ENCODE results near the gene RANBP17. TPM values are rescaled to one million over a fixed set of nuclear protein-coding genes. Genes with fewer than 3 reads are reported as not detected.

The RANBP17 gene
- total and polyA plus RNA-seq, 2 donors from 2014 or later, result 2.0 to 15.4 TPM

DNA sequence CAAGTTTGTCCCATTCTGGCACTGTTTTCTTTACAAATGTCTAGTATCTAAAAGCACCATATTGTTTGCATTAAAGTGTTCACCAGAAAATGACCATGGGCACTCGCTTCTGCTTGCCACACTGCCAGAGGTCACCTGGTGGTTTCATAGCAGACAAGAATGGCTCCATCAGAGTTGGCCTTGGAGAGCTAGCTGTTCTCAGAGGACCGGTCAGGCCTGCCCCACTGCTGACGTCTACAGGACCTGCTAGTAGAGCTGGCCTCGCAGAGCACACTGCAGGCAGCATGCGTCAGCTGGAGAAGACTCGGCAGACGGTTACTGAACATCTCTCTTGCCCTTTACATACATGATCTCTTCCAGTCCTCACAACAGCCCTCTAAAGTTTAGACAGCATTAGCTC lies 438.5 kb downstream of the RANBP17 start:
- no peak overlapping the region for H3K4me3 ChIP-seq (ENCODE audit: low read length in 3 of 3)
- no peaks in the 10 kb centered on the region for H3K9me3 ChIP-seq (ENCODE audit: control insufficient read depth in 2 of 3, insufficient read depth in 1 of 3, low read length in 3 of 3)
- TF ChIP-seq, protein P1, sequence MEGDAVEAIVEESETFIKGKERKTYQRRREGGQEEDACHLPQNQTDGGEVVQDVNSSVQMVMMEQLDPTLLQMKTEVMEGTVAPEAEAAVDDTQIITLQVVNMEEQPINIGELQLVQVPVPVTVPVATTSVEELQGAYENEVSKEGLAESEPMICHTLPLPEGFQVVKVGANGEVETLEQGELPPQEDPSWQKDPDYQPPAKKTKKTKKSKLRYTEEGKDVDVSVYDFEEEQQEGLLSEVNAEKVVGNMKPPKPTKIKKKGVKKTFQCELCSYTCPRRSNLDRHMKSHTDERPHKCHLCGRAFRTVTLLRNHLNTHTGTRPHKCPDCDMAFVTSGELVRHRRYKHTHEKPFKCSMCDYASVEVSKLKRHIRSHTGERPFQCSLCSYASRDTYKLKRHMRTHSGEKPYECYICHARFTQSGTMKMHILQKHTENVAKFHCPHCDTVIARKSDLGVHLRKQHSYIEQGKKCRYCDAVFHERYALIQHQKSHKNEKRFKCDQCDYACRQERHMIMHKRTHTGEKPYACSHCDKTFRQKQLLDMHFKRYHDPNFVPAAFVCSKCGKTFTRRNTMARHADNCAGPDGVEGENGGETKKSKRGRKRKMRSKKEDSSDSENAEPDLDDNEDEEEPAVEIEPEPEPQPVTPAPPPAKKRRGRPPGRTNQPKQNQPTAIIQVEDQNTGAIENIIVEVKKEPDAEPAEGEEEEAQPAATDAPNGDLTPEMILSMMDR (IDR thresholded peaks at IDR 0.05; ENCODE audit: borderline replicate concordance, extremely low read depth, insufficient read depth), result no peak
- no peaks in the 10 kb centered on the region for H3K36me3 ChIP-seq (ENCODE audit: control insufficient read depth in 2 of 3, insufficient read depth in 3 of 3, low read length in 3 of 3)
- no peaks in the 10 kb centered on the region for H3K4me1 ChIP-seq (ENCODE audit: control insufficient read depth in 2 of 3, insufficient read depth in 2 of 3, low read depth in 1 of 3, low read length in 3 of 3)
- peaks cover 8% of the 10 kb centered on the region for H3K27me3 ChIP-seq (ENCODE audit: control insufficient read depth, insufficient read depth, low read length)
- H3K27ac ChIP-seq (ENCODE audit: low read depth in 2 of 2, low read length in 2 of 2), result no peak overlapping the region
- FAIRE-seq, result no peak
- DNase-seq, result no peak
- H3K9ac ChIP-seq (ENCODE audit: low read length in 3 of 3), result no peak overlapping the region
- intact Hi-C loops (cut with DNase I), result no loop called here

DNA sequence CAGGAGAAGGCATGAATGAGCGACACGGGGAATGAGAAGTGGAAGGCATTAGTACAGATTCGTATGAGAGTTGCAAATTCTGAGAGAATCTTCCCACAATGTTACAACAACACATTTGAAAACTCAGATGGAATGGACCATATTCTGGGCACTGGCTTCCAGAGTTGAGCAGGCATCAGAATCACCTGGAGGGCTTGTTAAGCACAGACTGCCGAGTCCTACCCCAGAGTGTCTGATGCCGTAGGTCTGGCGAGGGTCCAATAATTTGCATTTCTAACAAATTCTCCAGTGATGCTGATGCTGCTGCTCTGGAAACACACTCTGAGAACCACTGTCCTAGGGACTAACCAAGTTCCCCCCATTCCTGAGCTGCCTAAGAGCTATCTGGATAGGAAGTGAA lies 444.3 kb downstream of the RANBP17 start:
- Histone ChIP-seq H3K4me3 (ENCODE audit: low read length in 3 of 3) (no peak overlapping the region), H3K36me3 (ENCODE audit: control insufficient read depth in 2 of 3, insufficient read depth in 3 of 3, low read length in 3 of 3) (no peaks in the 10 kb centered on the region), H3K9me3 (ENCODE audit: control insufficient read depth in 2 of 3, insufficient read depth in 1 of 3, low read length in 3 of 3) (no peaks in the 10 kb centered on the region), H3K27me3 (ENCODE audit: control insufficient read depth, insufficient read depth, low read length) (peaks cover 45% of the 10 kb centered on the region), H3K27ac (ENCODE audit: low read depth in 2 of 2, low read length in 2 of 2) (no peak overlapping the region), H3K4me1 (ENCODE audit: control insufficient read depth in 2 of 3, insufficient read depth in 2 of 3, low read depth in 1 of 3, low read length in 3 of 3) (no peaks in the 10 kb centered on the region), H3K9ac (ENCODE audit: low read length in 3 of 3) (no peak overlapping the region)
- TF ChIP-seq, protein P1 (IDR thresholded peaks at IDR 0.05; ENCODE audit: borderline replicate concordance, extremely low read depth, insufficient read depth), result no peak
- no peak for FAIRE-seq
- DNase-seq, result peak in 1 of 5 donors; percentile 5
- intact Hi-C loops (cut with DNase I), result no loop called here

DNA sequence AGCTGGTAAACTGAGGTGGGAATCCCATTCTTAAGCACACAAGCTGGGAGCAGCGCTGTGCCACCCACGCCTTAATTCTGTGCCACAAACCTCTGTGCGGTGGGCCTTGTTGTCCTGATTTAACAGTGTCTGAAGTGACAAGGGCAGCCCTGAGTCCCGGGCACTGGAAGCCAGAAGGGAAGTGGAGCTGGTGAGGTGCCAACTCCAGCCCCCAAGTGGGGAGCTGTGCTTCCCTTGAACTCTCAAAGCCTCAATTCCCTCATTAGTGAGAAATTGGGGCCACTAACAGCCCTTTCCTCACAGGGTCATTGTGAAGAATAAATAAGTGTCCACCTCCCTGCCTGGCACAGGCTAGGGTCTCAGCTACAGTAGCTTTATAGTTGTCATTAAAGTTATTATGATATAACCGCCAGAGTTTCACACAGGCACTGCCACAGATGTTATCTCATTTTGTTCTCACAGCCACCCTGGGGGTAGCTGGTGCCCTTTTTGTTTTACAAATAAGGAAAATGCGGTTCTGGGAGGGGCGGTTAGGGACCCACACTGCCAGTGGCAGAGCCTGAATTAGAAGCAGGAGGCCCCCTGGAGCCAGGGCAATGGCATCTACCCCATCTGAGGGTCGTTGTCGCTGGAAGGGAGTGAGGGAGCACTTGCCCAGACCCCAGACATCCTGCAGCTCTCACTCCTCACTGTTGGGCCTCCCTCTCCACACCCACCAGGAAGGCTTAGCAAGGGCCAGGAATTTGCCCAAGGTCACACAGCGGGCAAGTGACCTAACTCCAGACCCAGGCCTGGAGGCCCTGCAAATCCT lies 445.2 kb downstream of the RANBP17 start:
- FAIRE-seq (no peak), DNase-seq (peak in 3 of 5 donors; percentile 10 to 40 (median 39))
- H3K9me3 ChIP-seq (ENCODE audit: control insufficient read depth in 2 of 3, insufficient read depth in 1 of 3, low read length in 3 of 3), result no peaks in the 10 kb centered on the region
- peaks cover 45% of the 10 kb centered on the region for H3K27me3 ChIP-seq (ENCODE audit: control insufficient read depth, insufficient read depth, low read length)
- TF ChIP-seq, protein P1 (IDR thresholded peaks at IDR 0.05; ENCODE audit: borderline replicate concordance, extremely low read depth, insufficient read depth), result no peak
- no peak overlapping the region for H3K27ac ChIP-seq (ENCODE audit: low read depth in 2 of 2, low read length in 2 of 2)
- no peak overlapping the region for H3K4me3 ChIP-seq (ENCODE audit: low read length in 3 of 3)
- intact Hi-C loops (cut with DNase I), result no loop called here
- no peaks in the 10 kb centered on the region for H3K4me1 ChIP-seq (ENCODE audit: control insufficient read depth in 2 of 3, insufficient read depth in 2 of 3, low read depth in 1 of 3, low read length in 3 of 3)
- no peaks in the 10 kb centered on the region for H3K36me3 ChIP-seq (ENCODE audit: control insufficient read depth in 2 of 3, insufficient read depth in 3 of 3, low read length in 3 of 3)
- H3K9ac ChIP-seq (ENCODE audit: low read length in 3 of 3), result no peak overlapping the region
